Endothelial cell of umbilical vein (primary cell): Measurements from ENCODE around the gene RGS6. TPM values are rescaled to one million over a fixed set of nuclear protein-coding genes. Genes with fewer than 3 reads are reported as not detected.

Experiments
- BruUV-seq: library from RNA; stranded (reverse); fragments of 400-500 nt; replicated peaks from 2 replicates; lab custom pipeline; 2021; lab: Mats Ljungman, UMichigan
- CTCF ChIA-PET: fragments of 300-600, 350-600 bp; sonication (Branson Sonifier 250); formaldehyde crosslinking; loops from one replicate; lab custom pipeline; 2021; ENCODE audit warnings: antibody characterized with exemption, inconsistent platforms; lab: Charles Lee
- POLR2A ChIA-PET: fragments of 300-600, 350-600 bp; sonication (Branson Sonifier 250); formaldehyde crosslinking; loops from one replicate; lab custom pipeline; 2021; ENCODE audit warnings: antibody characterized with exemption, inconsistent platforms; lab: Charles Lee
- DNase-seq: peaks from one replicate; pipeline ENCODE4 v3.0.0-alpha.2; 2011; ENCODE audit warnings: low read depth, low spot score
- FAIRE-seq: peaks from 2 replicates; lab custom pipeline; 2011; peaks lifted over from hg19 to GRCh38; lab: Jason Lieb, UNC
- H2AFZ ChIP-seq: 2 replicates; pipeline ENCODE4 v1.6.0; 2012; ENCODE audit warnings: low read depth, low read length, control low read depth, inconsistent platforms
- H3K27ac ChIP-seq: 2 replicates; pipeline ENCODE4 v1.5.1; 2011; ENCODE audit warnings: low read depth, mild to moderate bottlenecking, control low read depth, low read length, moderate library complexity; ENCODE audit not compliant: insufficient read depth
- H3K27me3 ChIP-seq, 2 experiments: 2 replicates each; pipeline versions ENCODE4 v1.6.0 to v1.6.1; 2011; ENCODE audit warnings: low read length in 2 of 2, mixed read lengths in 1 of 2; ENCODE audit not compliant: control insufficient read depth in 2 of 2, insufficient read depth in 2 of 2
- H3K36me3 ChIP-seq, 2 experiments: 2 replicates in 1 of 2; 3 replicates in 1 of 2; pipeline ENCODE4 v1.5.1; 2011; ENCODE audit warnings: low read length in 2 of 2, mild to moderate bottlenecking in 1 of 2, moderate library complexity in 1 of 2; ENCODE audit not compliant: control insufficient read depth in 2 of 2, insufficient read depth in 2 of 2; ENCODE audit errors: extremely low read depth in 1 of 2
- H3K4me1 ChIP-seq: 3 replicates; pipeline ENCODE4 v1.5.1; 2011; ENCODE audit warnings: mild to moderate bottlenecking, low read length; ENCODE audit not compliant: control insufficient read depth, insufficient read depth; ENCODE audit errors: extremely low read depth
- H3K4me2 ChIP-seq: 2 replicates; pipeline ENCODE4 v1.6.1; 2011; ENCODE audit warnings: low read length, control low read depth, mixed read lengths; ENCODE audit not compliant: insufficient read depth
- H3K4me3 ChIP-seq, 3 experiments: fragments of 200-600 bp in 1 of 3; sonication (generic), shearing (Covaris generic) in 1 of 3; replicated peaks in 1 of 3; 2 replicates each; pipeline ENCODE4 v1.5.1; 2011 to 2016; ENCODE audit warnings: control low read depth in 3 of 3, low read length in 3 of 3, mild to moderate bottlenecking in 2 of 3, inconsistent platforms in 1 of 3, low read depth in 1 of 3, moderate library complexity in 1 of 3; ENCODE audit not compliant: insufficient read depth in 1 of 3
- H3K79me2 ChIP-seq: 2 replicates; pipeline ENCODE4 v1.6.0; 2012; ENCODE audit warnings: low read length, inconsistent platforms; ENCODE audit not compliant: control insufficient read depth, insufficient read depth
- H3K9ac ChIP-seq: replicated peaks from 2 replicates; pipeline ENCODE3; 2011; ENCODE audit warnings: low read length, control low read depth; ENCODE audit not compliant: insufficient read depth; ENCODE audit errors: extremely low read depth
- H3K9me1 ChIP-seq: replicated peaks from 3 replicates; pipeline ENCODE4 v1.6.0; 2011; ENCODE audit warnings: mild to moderate bottlenecking, low read length; ENCODE audit not compliant: control insufficient read depth, insufficient read depth; ENCODE audit errors: extremely low read depth
- H3K9me3 ChIP-seq: replicated peaks from 2 replicates; pipeline ENCODE4 v1.5.1; 2012; ENCODE audit warnings: low read length, inconsistent platforms; ENCODE audit not compliant: control insufficient read depth, insufficient read depth
- H4K20me1 ChIP-seq: replicated peaks from 2 replicates; pipeline ENCODE3; 2011; ENCODE audit warnings: mild to moderate bottlenecking, low read length; ENCODE audit not compliant: control insufficient read depth, insufficient read depth; ENCODE audit errors: extremely low read depth
- EZH2 ChIP-seq: IDR thresholded peaks from 2 replicates; pipeline ENCODE4 v1.6.1; 2012; ENCODE audit warnings: borderline replicate concordance, low read depth, mild to moderate bottlenecking, moderate library complexity, low read length, inconsistent platforms; ENCODE audit not compliant: severe bottlenecking
- FOS ChIP-seq: IDR thresholded peaks from 2 replicates; pipeline ENCODE4 v1.6.1; 2011; ENCODE audit warnings: mild to moderate bottlenecking, low read length, moderate library complexity, borderline replicate concordance; ENCODE audit not compliant: insufficient read depth
- GATA2 ChIP-seq: IDR thresholded peaks from 2 replicates; pipeline ENCODE4 v1.7.0; 2011; ENCODE audit warnings: low read depth, mild to moderate bottlenecking, moderate library complexity, mixed read lengths, low read length; ENCODE audit not compliant: insufficient read length, insufficient read depth
- JUN ChIP-seq: IDR thresholded peaks from 2 replicates; pipeline ENCODE4 v1.6.1; 2011; ENCODE audit warnings: borderline replicate concordance, low read depth; ENCODE audit not compliant: insufficient read length, insufficient read depth
- MAX ChIP-seq: IDR thresholded peaks from 2 replicates; pipeline ENCODE4 v1.6.1; 2011; ENCODE audit not compliant: insufficient read depth, insufficient read length
- MYC ChIP-seq: IDR thresholded peaks from one replicate; pipeline ENCODE4 v1.6.1; 2011; ENCODE audit warnings: mild to moderate bottlenecking, low read depth, low read length
- POLR2A ChIP-seq: IDR thresholded peaks from 2 replicates; pipeline ENCODE4 v1.6.1; 2012; ENCODE audit warnings: low read depth, mild to moderate bottlenecking, control low read depth, low read length
- POLR2AphosphoS5 ChIP-seq: IDR thresholded peaks from 2 replicates; pipeline ENCODE4 v1.6.1; 2012; ENCODE audit warnings: low read depth, mild to moderate bottlenecking, control low read depth, low read length, moderate library complexity; ENCODE audit not compliant: insufficient read depth
- dilution Hi-C: fragments of 300-500 bp; cut with MboI; formaldehyde crosslinking; loops from one replicate; pipeline ENCODE4 v1.15.0; 2019; ENCODE audit warnings: low sequenced_read_pairs; ENCODE audit not compliant: extremely low pct_ligation_motif_present
- intact Hi-C: fragments of 100-400 bp; cut with micrococcal nuclease; formaldehyde crosslinking; loops from one replicate; pipeline ENCODE4 v1.10.0; 2022
- polyA plus RNA-seq, 4 experiments: library from polyadenylated mRNA; depleted of rRNA in 3 of 4; stranded (reverse) in 3 of 4; unstranded in 1 of 4; fragments of >200 nt; gene quantifications; 2 replicates each; pipeline versions ENCODE4 v1.2.1 to v1.2.3, GENCODE V29; 2011 to 2012; ENCODE audit warnings: missing spikeins in 1 of 4
- total RNA-seq: library from RNA; stranded (reverse); gene quantifications from 2 replicates; pipeline ENCODE4 v1.2.3, GENCODE V29; 2021
- TF ChIP-seq, protein P1 (sequence below), 2 donors: IDR thresholded peaks; 1 replicate in 1 of 2; 2 replicates in 1 of 2; pipeline ENCODE4 v1.5.1; 2011; ENCODE audit warnings: low read length in 2 of 2, mild to moderate bottlenecking in 2 of 2, moderate library complexity in 2 of 2, control low read depth in 1 of 2, inconsistent platforms in 1 of 2, low read depth in 1 of 2; ENCODE audit not compliant: insufficient read depth in 1 of 2; ENCODE audit errors: extremely low read depth in 1 of 2

RGS6 gene
- total and polyA plus RNA-seq, 2 donors (not counting 3 experiments of a cell fraction or from before 2014, with no cell fraction given), result not detected

DNA sequence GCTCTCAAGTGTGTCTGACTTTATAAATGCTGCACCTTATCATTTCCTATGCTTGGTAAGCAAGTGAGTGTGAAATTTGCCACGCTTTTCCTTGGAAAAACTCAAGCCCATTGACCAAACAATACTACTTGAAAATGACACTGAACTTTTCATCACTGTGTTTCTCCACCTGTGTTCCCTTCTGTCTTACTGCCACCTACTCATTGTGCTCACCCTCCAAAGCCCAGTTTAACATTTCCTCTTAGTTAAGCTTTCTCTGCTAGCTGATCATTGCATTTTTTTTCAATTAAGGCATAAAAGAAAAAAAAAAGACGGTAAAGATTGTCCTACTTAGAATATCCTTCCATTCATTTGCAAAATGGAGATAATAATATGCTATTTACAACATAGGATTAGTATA, 516.0 kb downstream of the RGS6 start:
- no peak for FAIRE-seq
- dilution Hi-C loops, result no loop called here

More for the DNA sequence above, 516.0 kb downstream of the RGS6 start:
- Histone ChIP-seq H3K9ac (no peak overlapping the region), H2AFZ (no peak overlapping the region), H3K27me3 (no peaks in the 10 kb centered on the region), H3K36me3 (no peaks in the 10 kb centered on the region), H3K9me3 (no peaks in the 10 kb centered on the region), H3K4me2 (no peak overlapping the region), H3K4me1 (no peaks in the 10 kb centered on the region), H3K27ac (no peak overlapping the region), H3K79me2 (no peaks in the 10 kb centered on the region), H3K4me3 (no peak overlapping the region), H4K20me1 (no peaks in the 10 kb centered on the region), H3K9me1 (no peaks in the 10 kb centered on the region)
- intact Hi-C loops, result no loop called here
- no TSS peak for BruUV-seq
- CTCF ChIA-PET, result no interaction called here
- TF ChIP-seq JUN (no peak), GATA2 (no peak), POLR2A (no peak), FOS (no peak), EZH2 (no peak), MAX (no peak), MYC (no peak), POLR2AphosphoS5 (no peak)
- TF ChIP-seq, protein P1, sequence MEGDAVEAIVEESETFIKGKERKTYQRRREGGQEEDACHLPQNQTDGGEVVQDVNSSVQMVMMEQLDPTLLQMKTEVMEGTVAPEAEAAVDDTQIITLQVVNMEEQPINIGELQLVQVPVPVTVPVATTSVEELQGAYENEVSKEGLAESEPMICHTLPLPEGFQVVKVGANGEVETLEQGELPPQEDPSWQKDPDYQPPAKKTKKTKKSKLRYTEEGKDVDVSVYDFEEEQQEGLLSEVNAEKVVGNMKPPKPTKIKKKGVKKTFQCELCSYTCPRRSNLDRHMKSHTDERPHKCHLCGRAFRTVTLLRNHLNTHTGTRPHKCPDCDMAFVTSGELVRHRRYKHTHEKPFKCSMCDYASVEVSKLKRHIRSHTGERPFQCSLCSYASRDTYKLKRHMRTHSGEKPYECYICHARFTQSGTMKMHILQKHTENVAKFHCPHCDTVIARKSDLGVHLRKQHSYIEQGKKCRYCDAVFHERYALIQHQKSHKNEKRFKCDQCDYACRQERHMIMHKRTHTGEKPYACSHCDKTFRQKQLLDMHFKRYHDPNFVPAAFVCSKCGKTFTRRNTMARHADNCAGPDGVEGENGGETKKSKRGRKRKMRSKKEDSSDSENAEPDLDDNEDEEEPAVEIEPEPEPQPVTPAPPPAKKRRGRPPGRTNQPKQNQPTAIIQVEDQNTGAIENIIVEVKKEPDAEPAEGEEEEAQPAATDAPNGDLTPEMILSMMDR (IDR thresholded peaks at IDR 0.05; ENCODE audit: extremely low read depth in 1 of 2, insufficient read depth in 1 of 2, low read depth in 1 of 2, low read length in 2 of 2), result no peak
- DNase-seq, result no peak
- POLR2A ChIA-PET, result no interaction called here
